GM21786 (cell line): ENCODE measurements around the gene FBXW2.
A peak's percentile ranks its signal among the peaks of the same experiment; 100 is the strongest.
"Not testable (repeated sequence)": the region's sequence is repeated elsewhere in the genome, so short reads cannot be mapped to it uniquely, and the experiment has no call there.

ENCODE experiments used
- ATAC-seq: cut with Tn5 transposase; IDR thresholded peaks from one replicate; pipeline ENCODE4 v1.9.1; 2021; ENCODE audit not compliant: unreplicated experiment

Gene FBXW2

DNA sequence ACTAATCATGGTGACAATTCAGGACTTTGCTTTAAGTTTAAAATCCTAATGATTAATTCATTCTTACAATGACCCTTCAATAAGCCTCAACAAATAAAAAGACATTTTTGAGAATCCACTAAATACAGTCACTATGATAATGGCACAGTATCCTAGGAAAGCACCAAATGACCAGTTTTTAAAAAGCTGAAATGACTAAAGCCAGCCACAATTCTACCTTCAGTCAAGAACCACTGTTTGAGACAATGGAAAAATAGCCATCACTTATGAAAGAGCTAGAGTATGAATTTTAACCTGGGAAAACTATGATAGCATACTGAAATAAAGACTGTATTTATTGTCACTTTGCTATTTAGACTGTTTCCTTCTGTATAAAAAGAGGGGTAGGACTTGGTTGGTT is 14.0 kb downstream of the FBXW2 start:
- ATAC-seq, result no peak

DNA sequence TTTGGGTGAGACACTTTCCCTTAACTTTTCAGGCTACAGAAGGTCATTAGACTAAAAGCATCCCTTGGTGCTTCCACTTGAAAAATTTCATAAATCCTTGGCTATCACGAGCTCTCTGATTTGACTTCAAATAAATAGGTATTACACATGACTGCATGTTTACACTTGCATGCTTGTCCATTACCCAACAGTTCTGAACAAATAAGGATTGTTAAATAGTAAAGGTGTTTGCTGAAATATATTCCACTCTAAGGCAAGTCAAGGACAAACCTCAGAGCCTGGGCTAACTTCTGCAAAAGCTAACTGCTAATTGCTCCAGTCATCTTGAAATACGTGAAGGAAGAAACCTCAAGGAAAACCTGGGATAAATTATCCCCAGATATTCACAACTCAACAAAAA is 14.5 kb downstream of the FBXW2 start:
- no peak for ATAC-seq

DNA sequence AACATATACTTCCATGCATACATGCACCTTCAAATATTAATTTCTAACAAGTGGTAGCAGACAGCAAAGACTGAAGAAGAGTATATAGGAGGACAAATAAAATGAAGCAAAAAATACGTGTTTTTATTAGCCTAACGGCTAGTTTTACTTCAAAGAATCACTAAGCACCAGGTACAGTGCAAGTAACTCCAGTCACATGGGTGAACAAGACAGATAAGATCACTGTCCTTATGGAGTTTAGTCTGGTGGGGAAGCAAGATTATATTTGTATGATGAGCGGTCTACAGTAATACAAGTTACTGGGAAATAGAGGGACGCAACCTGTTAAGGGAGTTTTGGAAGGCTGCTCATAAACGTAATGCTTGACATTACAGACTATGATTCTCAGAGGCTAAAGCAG is 16.0 kb downstream of the FBXW2 start:
- no peak for ATAC-seq

DNA sequence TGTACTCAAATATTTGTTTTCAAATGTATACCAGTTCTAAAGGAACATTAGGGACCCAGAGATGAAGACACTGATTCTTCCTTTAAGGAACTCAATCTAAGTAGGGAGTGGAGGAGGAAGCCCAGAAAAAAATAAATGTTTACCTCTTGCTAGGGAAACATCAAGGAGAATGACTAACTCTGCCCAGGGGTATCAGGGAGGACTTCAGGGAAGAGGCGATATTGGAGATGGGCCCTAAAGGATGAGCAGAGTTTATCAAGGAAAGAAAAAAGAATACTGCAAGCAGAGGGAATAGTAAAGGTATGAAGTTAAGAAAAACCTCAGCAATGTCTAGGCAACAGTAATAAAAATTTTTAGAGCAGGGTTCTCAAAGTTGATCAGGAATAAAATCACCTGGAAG is 16.4 kb downstream of the FBXW2 start:
- ATAC-seq, result no peak

DNA sequence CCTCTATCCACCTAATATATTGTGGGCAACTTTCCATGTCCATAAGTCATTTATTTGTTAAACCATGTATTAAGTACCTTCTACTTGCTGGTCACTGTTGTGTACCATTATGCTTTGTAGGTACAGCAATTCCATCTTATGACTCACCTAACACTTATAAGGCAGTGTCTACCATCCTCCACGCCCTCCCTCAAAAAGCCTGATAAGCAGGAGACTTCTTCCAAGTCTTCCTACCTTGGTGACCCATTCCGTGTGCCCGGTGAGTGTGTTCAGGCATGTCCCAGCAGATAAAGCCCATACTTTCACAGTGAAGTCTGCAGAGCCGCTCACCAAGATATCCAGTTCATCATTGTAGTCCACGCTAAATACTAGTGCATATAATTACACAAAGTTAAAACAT is 17.4 kb downstream of the FBXW2 start:
- ATAC-seq, result no peak

DNA sequence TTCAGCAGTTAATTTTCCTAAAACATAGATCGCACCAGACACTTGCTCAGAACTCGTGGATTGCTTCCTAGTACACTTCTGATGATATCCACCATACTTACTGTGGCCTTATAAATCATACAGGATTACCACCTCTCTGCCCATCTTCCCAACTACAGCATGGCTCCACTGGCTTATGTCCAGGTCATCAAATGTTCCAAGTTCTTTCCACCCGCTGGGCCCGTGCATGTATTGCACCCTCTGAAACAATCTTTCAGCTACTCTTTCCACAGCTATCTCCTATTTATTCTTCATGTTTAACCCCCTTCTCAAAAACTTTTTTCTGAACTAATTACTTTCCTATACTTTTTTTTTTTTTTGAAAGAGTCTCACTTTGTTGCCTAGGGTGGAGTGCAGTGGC is 18.5 kb downstream of the FBXW2 start:
- no peak for ATAC-seq

DNA sequence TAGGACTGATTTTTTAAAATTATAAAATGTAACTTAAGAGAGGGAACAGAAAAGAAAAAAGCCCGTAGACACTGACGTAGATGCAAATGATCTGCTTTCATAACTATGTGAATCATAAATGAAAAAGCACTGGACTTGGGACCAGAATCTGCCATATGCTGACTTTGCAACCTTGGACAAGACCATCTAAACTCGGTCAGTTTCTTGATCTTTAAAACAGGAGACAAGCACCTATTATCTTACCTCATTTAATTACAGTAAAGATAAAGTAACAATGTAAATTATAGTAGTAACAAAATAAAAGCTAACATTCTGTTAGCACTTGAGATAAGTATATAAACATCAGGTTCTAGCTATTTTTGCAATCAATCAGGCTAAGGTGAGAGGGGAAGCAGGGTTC is 20.0 kb downstream of the FBXW2 start:
- ATAC-seq, result no peak

DNA sequence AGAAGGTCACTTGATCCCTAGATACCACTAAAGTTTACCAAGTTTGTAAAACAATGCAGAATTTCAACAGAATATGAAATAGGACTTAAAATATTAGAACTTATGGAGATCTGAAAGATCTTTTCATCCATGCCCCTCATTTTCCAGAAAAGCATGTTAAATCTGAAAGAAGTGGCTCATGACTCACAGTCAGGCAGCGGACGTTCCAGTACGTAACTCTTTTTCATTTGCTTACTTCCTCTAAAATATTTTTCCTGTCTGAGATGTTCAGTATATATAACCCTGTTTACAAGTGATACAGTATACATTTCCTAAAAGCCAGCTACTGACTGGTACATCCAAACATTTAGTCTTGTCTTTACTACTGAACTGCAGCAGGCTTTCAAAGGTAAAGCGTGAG is 22.3 kb downstream of the FBXW2 start:
- ATAC-seq, result no peak

DNA sequence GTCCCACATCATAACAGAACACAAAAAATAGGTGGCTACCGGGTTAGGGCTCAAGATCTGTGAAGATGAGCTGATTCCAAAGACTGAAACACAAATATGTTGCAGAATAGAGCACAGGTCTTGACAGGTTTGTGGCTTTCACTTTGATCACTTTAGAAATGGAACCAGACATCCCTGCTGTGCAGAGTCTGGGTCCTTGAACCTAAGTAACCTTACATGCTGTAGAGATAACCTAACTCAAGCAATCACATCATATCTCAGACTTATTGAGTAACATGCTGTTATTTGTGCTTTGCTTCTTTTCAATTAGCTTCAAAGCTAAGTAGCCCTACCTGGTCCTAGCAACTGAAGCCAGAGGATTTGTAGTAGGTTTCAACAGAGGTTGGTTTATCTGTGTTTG is 24.3 kb downstream of the FBXW2 start:
- no peak for ATAC-seq

DNA sequence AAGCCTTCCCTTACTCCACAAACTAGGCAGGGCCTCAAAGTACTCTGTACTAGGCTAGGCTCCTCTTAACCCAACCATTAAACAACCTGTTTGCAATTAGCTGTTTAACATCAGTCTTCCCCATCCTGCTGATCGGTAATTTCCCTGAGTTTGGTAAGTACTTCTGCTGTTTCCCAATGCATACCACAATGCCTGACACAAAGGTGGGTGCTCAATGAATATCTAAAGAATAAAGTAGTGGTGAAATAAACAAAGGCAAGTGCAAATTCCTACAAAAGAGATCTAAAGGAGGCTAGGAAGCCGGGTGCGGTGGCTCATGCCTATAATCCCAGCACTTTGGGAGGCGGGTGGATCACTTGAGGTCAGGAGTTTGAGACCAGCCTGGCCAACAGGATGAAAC is 25.0 kb downstream of the FBXW2 start:
- ATAC-seq, result no peak

DNA sequence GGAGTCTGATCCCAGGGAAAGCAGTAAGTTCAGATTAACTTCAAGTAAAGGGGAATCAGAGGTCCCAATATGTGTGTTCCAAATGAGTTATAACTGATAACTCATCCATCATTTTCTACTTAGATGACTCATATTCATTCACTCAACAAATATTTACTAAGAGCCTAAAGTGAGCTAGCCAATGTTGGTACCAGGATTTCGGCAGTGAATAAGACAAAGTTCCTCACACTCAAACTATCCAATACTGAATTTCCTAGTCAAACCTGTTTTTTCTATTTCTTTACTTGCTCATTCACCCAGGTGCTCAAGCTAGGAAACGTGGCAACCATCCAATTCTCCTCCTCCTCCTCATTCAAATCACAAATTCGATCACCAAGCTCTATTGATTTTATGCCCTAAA is 25.8 kb downstream of the FBXW2 start:
- no peak for ATAC-seq

DNA sequence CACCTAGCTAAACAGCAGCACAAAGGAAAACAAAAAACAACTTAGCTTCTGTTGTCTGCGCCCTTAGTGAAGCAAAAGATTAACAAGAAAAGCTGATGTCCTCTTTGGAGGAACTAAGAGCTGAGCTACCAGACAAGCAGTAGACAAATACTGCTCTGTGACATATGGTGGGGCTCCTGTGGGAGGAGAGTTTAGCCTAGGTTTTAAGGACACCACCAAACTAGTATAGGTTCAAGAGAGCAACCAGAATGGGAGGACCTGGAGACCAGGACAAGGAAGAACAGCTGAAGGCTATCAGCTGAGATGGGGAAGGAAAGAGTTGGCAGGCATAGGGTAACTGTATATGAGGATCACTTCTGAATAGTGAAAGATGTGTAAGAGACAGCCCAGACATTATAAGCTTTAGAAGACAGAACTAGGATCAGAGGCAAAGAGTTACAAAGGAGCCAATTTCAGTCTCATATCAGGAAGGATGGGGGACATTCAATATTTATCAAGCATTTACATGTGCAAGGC is 27.2 kb downstream of the FBXW2 start:
- ATAC-seq, result no peak

DNA sequence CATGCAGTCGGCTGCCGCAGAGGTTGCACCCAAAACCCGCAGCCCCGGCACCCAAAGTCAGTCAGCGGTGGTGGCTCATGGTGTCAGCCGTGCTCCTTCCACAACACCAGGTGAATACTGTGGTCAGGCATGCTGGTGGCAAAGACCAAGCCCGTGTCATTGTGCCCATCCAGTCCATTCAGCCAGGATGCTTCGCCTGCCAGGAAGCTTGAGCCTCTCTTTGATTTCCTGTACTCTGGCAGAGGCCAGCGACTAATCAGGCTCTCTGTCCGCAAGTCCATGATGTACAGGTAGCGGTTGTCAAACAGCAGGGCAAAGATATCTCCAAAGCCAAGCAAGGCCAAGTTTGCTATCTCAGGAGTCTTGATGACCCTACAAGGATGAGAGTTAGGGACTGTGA is 28.7 kb downstream of the FBXW2 start:
- no peak for ATAC-seq

DNA sequence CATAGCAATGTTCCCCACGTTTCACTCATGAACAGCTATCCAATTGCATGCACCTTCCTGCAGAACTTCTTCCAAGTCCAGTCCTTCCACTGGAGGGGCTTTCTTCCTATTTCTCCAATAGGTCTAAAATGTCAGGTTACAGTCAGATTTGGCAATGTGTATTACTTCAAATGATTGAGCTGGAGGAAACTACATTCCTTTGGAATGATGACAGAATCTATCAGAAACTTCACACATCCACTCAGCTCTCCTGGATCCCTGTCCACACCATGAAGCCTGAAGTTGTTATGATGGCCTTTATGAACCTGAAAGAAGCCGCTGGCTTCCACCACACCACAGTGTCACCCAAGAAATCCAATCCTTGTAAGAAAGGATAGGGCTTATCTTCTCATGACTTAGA is 32.2 kb downstream of the FBXW2 start:
- ATAC-seq, result no peak

DNA sequence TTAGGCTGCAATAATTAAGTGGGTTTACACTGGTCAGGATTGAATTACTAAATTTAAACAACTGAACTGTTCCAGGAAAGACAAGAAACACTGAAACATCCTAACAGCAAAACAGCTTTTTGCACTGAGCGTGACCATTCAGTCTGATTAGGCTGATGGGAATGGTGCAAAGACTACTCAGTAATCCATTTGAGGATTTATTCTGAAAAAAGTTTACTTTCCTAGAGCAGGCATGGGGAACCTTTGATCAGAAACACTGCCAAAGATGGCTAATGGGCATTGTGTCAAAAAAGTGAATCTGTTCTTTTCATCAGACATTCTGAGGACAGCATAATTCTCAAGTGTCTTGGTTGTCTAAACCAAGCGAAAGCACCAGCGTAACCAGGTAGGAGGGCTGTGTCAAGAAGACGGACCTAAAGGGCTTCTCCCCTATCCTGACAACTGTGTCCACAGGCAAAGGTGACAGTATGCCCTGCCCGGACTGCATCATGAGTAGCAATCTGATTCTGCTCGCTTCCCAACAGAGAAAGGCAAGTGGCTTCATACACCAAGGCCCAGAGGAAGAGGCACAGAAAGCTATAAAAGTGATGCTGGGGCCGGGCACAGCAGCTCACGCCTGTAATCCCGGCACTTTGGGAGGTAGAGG is 33.3 kb downstream of the FBXW2 start:
- no peak for ATAC-seq

DNA sequence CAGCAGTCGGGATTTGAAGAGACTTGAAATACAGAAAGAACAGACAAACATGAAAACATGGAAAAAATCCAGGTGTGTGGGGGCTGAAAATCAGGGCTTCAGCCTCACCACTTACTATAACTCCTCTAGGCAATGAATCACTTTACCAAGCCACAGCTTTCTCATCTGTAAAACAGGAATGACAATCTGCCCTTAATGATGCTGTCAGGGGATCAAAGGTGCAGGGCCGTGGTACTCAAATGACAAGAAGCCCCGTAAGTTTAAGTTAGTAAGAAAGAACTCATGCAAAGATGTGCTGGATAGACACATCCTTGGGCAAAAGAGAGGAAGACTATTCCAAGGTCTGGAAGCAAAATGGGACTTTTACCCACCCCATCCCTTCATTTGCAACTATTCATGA is 34.7 kb downstream of the FBXW2 start:
- no peak for ATAC-seq

DNA sequence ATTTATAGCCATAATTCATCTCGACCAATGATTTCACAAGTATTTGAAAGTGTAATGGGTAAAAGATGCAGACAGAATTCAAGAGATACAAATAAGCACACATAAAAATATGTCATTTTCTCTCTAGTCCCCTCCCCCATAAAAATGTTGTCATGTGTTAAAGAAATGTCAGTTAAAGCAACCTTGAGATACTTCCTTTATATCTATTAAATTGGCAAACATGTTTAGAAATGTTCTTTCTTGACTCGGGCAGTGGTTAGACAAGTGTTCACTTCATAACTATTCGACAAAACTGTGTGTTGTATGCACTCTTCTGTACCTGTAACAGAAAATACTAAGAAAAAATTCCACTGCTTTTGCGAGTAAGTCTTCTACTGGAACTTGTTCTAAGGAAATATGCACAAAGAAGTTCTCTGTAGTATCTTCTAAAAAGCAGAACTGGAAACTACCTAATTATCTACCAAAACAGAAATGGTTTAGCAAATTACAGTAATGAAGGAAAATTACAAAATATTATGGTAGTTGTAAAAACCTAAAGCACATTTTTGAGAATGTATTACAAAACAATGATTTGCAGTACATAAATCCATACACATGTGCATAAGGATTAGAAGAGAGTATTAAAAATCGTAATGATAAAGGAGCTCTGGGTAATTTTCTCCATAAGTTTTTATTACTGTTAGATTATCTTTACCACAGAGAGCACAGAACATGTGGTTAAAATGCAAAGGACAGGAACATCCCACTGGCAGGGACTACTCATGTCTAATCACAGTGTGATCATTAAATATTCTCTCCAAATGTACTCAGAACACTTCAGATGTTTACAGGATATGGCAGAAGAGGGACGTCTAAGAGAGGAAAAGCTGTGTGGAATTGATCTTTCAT is 35.9 kb downstream of the FBXW2 start:
- ATAC-seq, result no peak

DNA sequence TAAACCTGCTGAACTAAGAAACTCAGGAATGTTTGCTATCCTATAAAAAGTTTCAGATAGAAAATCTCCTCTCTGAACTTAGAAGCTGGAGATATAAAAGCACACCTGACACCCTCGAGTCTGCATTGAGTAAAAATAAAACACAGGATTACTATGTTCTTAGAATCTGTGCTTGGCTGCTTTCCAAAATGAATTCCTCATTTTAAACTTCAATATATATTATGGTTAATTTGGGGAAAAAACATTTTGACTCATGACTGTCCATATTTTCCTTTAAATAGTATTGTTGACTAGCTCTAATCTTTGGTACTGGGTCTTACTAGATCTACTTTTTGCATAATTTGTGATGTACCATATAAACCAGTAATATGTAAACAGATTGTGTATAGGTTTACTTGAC is 36.7 kb downstream of the FBXW2 start:
- no peak for ATAC-seq

DNA sequence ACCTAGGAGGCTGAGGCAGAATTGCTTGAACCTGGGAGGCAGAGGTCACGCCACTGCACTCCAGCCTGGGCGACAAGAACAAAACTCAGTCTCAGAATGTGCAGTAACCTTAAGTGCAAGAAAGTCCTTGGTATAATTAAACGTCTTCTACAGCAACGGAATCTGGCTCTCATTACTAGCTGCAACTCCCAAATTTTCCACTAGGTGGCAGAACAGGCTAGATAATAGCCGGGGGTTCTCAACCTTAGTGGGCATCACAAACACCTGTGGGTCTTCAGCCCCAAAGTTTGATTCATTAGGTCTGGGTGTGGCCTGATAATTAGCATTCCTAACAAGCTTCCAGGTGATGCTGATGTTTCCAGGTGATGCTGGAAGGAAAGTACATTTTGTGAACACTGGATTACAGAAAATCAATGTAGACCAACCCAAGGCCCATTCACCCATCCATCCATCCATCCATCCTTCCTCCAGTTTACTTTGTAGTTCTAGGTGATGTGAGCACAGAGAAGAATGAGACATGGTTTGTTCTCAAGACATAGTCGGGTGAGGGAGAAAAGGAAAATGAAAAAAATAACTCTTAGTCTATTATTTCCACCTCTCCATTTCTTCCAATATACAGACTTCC is 37.3 kb downstream of the FBXW2 start:
- no peak for ATAC-seq

DNA sequence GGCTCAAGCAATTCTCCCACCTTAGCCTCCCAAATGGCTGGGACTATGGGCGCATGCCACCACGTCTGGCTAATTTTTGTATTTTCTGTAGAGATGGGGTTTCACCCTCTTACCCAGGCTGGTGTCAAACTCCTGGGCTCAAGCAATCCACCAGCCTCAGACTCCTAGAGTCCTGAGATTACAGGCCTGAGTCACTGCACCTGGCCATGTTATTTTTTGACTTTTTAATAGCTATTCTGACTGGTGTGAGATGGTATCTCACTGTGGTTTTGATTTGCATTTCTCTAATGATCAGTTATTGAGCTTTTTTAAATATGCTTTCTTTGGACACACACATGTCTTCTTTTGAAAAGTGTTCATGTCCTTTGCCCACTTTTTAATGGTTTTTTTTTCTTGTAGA is 38.2 kb downstream of the FBXW2 start:
- ATAC-seq, result peak; percentile 48

DNA sequence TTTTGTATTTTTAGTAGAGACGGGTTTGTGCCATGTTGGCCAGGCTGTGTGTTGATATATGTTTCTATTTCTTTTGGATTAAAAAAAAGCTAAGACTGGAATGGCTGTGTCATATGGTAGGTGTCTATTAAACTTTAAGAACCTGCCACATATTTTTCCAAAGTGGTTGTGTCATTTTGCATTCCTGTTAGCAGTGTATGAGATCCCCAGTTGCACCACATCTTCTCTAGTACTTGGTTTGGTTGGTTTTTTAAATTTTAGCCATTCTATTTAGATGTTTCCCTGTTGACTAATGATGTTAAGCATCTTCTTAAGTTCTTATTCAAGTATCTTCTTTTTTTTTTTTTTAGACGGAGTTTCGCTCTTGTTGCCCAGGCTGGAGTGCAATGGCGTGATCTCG is 42.8 kb downstream of the FBXW2 start:
- no peak for ATAC-seq

DNA sequence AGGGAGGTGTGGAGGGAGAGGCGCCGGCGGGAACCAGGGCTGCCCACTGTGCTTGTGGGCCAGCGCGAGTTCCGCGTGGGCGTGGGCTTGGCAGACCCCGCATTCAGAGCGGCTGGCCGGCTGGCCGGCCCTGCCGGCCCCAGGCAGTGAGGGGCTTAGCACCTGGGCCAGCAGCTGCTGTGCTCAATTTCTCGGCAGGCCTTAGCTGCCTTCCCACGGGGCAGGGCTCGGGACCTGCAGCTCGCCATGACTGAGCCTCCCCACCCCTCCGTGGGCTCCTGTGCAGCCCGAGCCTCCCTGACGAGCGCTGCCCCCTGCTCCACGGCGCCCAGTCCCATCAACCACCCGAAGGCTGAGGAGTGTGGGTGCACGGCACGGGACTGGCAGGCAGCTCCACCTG is 46.9 kb downstream of the FBXW2 start:
- ATAC-seq, result not testable (repeated sequence)
